RWPE2 (cell line): ENCODE data around the gene LRFN2.

Experiments
- ATAC-seq: fragments of 200-7000 bp; cut with Tn5 transposase; 3 replicates; pipeline ENCODE4 v1.9.1; 2021; ENCODE audit warnings: low read depth
- DNase-seq: peaks from one replicate; pipeline ENCODE4 v3.0.0-alpha.2; 2020; ENCODE audit warnings: low spot score
- H3K27ac ChIP-seq: fragments of 450-650 bp; 2 replicates; pipeline ENCODE4 v1.5.1; 2017; ENCODE audit warnings: mild to moderate bottlenecking; ENCODE audit not compliant: poor library complexity, severe bottlenecking
- H3K27me3 ChIP-seq: fragments of 250-450 bp; sonication (Bioruptor Pico); 2 replicates; pipeline ENCODE4 v1.5.1; 2021; ENCODE audit warnings: mild to moderate bottlenecking, moderate library complexity; ENCODE audit not compliant: insufficient read depth, poor library complexity, severe bottlenecking
- H3K36me3 ChIP-seq: fragments of 250-450 bp; sonication (Bioruptor Pico); 2 replicates; pipeline ENCODE4 v1.5.1; 2020; ENCODE audit warnings: low read depth, mild to moderate bottlenecking, moderate library complexity
- H3K4me1 ChIP-seq: fragments of 250-450 bp; sonication (Bioruptor Pico); 2 replicates; pipeline ENCODE4 v1.5.1; 2021; ENCODE audit warnings: mild to moderate bottlenecking, moderate library complexity; ENCODE audit not compliant: insufficient read depth, poor library complexity, severe bottlenecking
- H3K4me3 ChIP-seq: fragments of 250-450 bp; sonication (Bioruptor Pico); 2 replicates; pipeline ENCODE4 v1.5.1; 2021; ENCODE audit warnings: mild to moderate bottlenecking, moderate library complexity; ENCODE audit not compliant: severe bottlenecking
- H3K9me3 ChIP-seq: fragments of 250-450 bp; sonication (Bioruptor Pico); 2 replicates; pipeline ENCODE4 v1.5.1; 2021; ENCODE audit warnings: mild to moderate bottlenecking, moderate library complexity; ENCODE audit not compliant: severe bottlenecking
- TF ChIP-seq, protein P1 (sequence below): fragments of 450-650 bp; IDR thresholded peaks from one replicate; pipeline ENCODE4 v1.5.1; 2017; ENCODE audit warnings: mild to moderate bottlenecking, moderate library complexity; ENCODE audit not compliant: poor library complexity, severe bottlenecking

Gene LRFN2

GRCh38 chr6:40559056-40559455 lies 28.1 kb downstream of the LRFN2 start:
- H3K9me3 ChIP-seq, result no peaks in the 10 kb centered on the region
- DNase-seq (no peak), ATAC-seq (no peak)
- no peak overlapping the region for H3K27ac ChIP-seq
- no peaks in the 10 kb centered on the region for H3K4me1 ChIP-seq
- TF ChIP-seq, protein P1, sequence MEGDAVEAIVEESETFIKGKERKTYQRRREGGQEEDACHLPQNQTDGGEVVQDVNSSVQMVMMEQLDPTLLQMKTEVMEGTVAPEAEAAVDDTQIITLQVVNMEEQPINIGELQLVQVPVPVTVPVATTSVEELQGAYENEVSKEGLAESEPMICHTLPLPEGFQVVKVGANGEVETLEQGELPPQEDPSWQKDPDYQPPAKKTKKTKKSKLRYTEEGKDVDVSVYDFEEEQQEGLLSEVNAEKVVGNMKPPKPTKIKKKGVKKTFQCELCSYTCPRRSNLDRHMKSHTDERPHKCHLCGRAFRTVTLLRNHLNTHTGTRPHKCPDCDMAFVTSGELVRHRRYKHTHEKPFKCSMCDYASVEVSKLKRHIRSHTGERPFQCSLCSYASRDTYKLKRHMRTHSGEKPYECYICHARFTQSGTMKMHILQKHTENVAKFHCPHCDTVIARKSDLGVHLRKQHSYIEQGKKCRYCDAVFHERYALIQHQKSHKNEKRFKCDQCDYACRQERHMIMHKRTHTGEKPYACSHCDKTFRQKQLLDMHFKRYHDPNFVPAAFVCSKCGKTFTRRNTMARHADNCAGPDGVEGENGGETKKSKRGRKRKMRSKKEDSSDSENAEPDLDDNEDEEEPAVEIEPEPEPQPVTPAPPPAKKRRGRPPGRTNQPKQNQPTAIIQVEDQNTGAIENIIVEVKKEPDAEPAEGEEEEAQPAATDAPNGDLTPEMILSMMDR, result no peak
- no peaks in the 10 kb centered on the region for H3K27me3 ChIP-seq
- H3K4me3 ChIP-seq, result no peak overlapping the region
- H3K36me3 ChIP-seq, result no peaks in the 10 kb centered on the region

DNA sequence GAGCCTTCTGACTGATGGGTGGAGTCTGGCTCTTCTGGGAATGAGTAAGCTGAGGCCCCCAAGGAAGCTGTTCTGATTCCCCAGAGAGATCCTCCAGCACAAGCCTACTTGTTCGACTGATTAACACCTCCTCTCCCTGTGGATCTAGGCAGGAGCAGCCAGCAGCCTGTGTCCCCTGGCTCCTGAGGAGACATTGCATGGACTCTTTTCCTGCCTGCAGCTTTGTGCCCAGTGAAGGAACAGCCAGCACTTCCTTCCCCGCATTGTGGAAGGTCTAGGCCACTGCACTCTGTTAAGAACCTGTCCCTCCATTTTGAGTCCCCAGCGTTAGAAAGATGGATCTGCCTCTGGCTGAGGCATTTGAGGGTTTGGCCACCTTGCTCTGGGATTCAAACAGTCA lies 29.1 kb downstream of the LRFN2 start:
- no peak for DNase-seq
- H3K27me3 ChIP-seq, result peaks cover 2% of the 10 kb centered on the region
- H3K4me3 ChIP-seq, result no peak overlapping the region
- no peaks in the 10 kb centered on the region for H3K9me3 ChIP-seq
- TF ChIP-seq, protein P1, result no peak
- no peaks in the 10 kb centered on the region for H3K4me1 ChIP-seq
- no peaks in the 10 kb centered on the region for H3K36me3 ChIP-seq
- no peak for ATAC-seq
- H3K27ac ChIP-seq, result no peak overlapping the region

GRCh38 chr6:40556881-40557280 lies 30.3 kb downstream of the LRFN2 start:
- Histone ChIP-seq H3K9me3 (no peaks in the 10 kb centered on the region), H3K36me3 (no peaks in the 10 kb centered on the region), H3K27me3 (peaks cover 2% of the 10 kb centered on the region), H3K27ac (no peak overlapping the region), H3K4me3 (no peak overlapping the region), H3K4me1 (no peaks in the 10 kb centered on the region)
- DNase-seq, result no peak
- TF ChIP-seq, protein P1, result no peak
- ATAC-seq, result no peak

DNA sequence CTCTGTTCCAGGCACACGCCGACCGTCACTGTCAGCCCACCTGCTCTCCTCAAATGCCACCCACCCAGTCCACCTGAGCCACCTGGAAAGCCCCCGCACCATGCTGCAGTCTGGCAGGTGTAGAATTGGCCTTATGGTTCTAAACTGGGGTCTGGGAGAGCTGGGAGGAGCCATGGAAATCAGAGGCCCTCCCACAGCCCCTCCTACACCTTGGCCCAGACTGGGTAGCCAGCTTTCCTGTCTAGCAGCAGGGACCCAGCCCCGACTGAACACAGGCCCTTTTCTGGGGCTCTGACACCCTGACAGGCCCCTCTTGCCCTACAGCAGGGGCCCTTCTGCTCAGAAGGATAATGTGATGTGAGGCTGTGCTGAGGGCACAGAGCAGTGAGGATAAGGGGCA lies 31.1 kb downstream of the LRFN2 start:
- H3K9me3 ChIP-seq, result no peaks in the 10 kb centered on the region
- no peak for DNase-seq
- H3K4me3 ChIP-seq, result no peak overlapping the region
- H3K36me3 ChIP-seq, result no peaks in the 10 kb centered on the region
- no peak overlapping the region for H3K27ac ChIP-seq
- no peaks in the 10 kb centered on the region for H3K4me1 ChIP-seq
- peaks cover 2% of the 10 kb centered on the region for H3K27me3 ChIP-seq
- ATAC-seq, result no peak
- TF ChIP-seq, protein P1, result no peak

GRCh38 chr6:40555092-40555491 lies 32.1 kb downstream of the LRFN2 start:
- ATAC-seq, result no peak
- Histone ChIP-seq H3K4me1 (no peaks in the 10 kb centered on the region), H3K27me3 (peaks cover 2% of the 10 kb centered on the region), H3K27ac (no peak overlapping the region), H3K4me3 (no peak overlapping the region), H3K36me3 (no peaks in the 10 kb centered on the region), H3K9me3 (no peaks in the 10 kb centered on the region)
- no peak for DNase-seq
- TF ChIP-seq, protein P1, result no peak
